ENCODE measurements around the gene TOM1L2. TPM values are rescaled to one million over a fixed set of nuclear protein-coding genes. Genes with fewer than 3 reads are reported as not detected.

The TOM1L2 gene
- total RNA-seq, 2 experiments from 2014 or later = 11.3 to 11.9 TPM

DNA sequence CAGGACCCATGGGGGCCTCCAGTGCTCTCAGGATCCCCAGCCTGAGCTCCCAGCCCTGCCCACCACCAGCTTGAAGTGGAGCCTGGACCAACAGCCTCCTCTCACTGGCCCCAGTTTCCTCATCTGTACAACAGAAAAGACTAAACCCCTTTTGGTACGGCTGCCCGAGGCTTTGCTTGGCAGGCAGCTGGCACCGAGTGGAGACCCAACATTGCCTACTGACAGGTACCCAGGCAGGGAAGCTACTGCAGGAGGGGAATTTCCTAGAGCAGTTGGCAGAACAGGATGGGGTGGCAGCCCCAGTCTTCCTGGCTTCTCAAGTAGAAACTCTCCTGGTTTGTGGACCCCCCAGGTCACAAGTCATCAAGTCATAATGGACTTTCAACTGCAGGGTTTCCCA, 149.6 kb downstream of the TOM1L2 start:
- ATAC-seq (no peak), DNase-seq (no peak)
- ChIA-PET POLR2A (interaction anchor here (0.6 to 1.2 kb wide), 2 partner anchors 16 to 31 kb away, joined by 3 read pairs; no protein-coding TSS in a partner anchor), CTCF (interaction anchor here (0.6 to 1.0 kb wide), 2 partner anchors 12 to 34 kb away, joined by 3 to 5 read pairs; no protein-coding TSS in a partner anchor)
- Mint-ChIP-seq H3K36me3 (ENCODE audit: low read depth) (peaks cover 47% of the 10 kb centered on the region), H3K27me3 (no peaks in the 10 kb centered on the region), H3K4me3 (peak overlapping the region; percentile 49), H3K27ac (peak overlapping the region; percentile 19), H3K4me1 (peaks cover 87% of the 10 kb centered on the region), H3K9me3 (ENCODE audit: low read depth) (no peaks in the 10 kb centered on the region)
- intact Hi-C loops (cut with DNase I, micrococcal nuclease) = loop anchor here (1.0 to 5.0 kb wide), 8 partner anchors 14 to 360 kb away; partner anchors contain the start of genes ALKBH5 (in 1 of the 2), DRC3 (in 1 of the 2), SREBF1 (in 1 of the 2) and TOM1L2 (in 1 of the 2)

DNA sequence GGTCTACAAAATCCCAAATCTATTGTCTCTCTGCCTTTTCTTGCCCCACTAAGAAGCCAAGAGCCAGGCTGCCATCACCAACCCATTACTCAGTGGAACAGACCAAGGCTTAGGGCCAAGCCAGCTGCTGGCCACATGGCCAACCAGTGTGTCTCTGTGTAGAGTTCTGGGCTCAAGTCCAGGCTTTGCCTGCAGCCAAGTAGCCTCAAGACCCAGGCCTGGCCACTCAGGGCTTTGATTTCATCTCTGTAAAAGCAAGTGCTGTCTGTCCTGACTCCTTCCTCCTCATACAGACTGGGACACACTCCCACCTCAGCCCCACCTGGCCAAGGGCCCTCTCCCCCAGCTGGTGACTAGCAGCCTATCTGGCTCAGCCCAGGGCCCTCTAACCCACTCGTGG, 150.0 kb downstream of the TOM1L2 start:
- Mint-ChIP-seq H3K36me3 (ENCODE audit: low read depth) (peaks cover 47% of the 10 kb centered on the region), H3K9me3 (ENCODE audit: low read depth) (no peaks in the 10 kb centered on the region), H3K4me1 (peaks cover 83% of the 10 kb centered on the region), H3K27ac (no peak overlapping the region), H3K27me3 (no peaks in the 10 kb centered on the region), H3K4me3 (peak overlapping the region; percentile 49)
- ATAC-seq (no peak), DNase-seq (no peak)
- intact Hi-C loops (cut with DNase I, micrococcal nuclease) = loop anchor here (2.0 to 5.0 kb wide), 3 partner anchors 33 to 360 kb away; partner anchors contain the start of gene ALKBH5 (in 1 of the 2)
- CTCF ChIA-PET = interaction anchor here (0.6 to 1.0 kb wide), 3 partner anchors 12 to 34 kb away, joined by 3 to 5 read pairs (median 4); no protein-coding TSS in a partner anchor
- POLR2A ChIA-PET = interaction anchor here (0.6 to 1.2 kb wide), 2 partner anchors 16 to 32 kb away, joined by 3 read pairs; no protein-coding TSS in a partner anchor

DNA sequence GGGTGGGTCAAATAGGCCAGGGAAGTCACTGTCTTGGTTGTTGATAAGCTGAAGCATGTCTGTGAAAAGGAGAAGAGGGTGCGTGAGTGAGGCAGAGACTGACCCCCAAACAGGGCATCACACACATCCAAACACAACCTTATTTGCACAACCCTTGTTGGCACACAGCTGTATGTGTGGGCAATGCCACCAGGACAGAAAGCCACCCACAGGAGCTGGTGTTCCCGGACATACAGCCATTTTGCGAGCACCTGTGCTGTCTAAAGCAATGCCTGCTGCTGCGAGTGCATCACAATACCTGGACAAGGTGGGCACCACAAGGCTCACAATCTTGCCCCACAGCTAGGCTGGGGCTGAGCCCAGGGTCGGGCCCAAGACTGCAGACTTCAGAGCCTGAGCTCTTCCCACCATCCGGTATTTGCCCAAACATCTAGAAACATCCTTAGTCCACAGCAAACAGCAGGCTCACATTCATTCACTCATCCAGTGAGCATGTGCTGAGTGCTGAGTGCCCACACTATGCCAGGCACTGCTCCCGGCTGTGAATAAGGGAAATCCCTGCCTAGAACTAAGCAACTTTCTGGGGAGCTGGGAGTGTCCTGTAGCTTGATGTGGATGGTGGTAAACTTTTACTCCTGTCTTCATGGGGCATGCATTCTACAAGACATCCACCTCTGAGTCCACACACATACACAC, 151.6 kb downstream of the TOM1L2 start:
- CTCF ChIA-PET = interaction anchor here (0.5 to 1.7 kb wide), 7 partner anchors 13 to 106 kb away, joined by 3 to 6 read pairs (median 4); partner anchors contain the start of gene SREBF1
- POLR2A ChIA-PET = interaction anchor here (1.1 to 2.1 kb wide), 3 partner anchors 11 to 19 kb away, joined by 3 to 10 read pairs (median 4); partner anchors contain the start of gene SREBF1
- DNase-seq (no peak), ATAC-seq (no peak)
- intact Hi-C loops (cut with DNase I, micrococcal nuclease) = loop anchor here (5.0 kb wide), 2 partner anchors 68 to 362 kb away; partner anchors contain the start of gene ALKBH5 (in 1 of the 2)
- H3K4me3 Mint-ChIP-seq = no peak overlapping the region
- H3K36me3 Mint-ChIP-seq (ENCODE audit: low read depth) = peaks cover 46% of the 10 kb centered on the region
- peaks cover 67% of the 10 kb centered on the region for H3K4me1 Mint-ChIP-seq
- peak overlapping the region; percentile 38 for H3K27ac Mint-ChIP-seq
- H3K9me3 Mint-ChIP-seq (ENCODE audit: low read depth) = no peaks in the 10 kb centered on the region
- H3K27me3 Mint-ChIP-seq = no peaks in the 10 kb centered on the region

DNA sequence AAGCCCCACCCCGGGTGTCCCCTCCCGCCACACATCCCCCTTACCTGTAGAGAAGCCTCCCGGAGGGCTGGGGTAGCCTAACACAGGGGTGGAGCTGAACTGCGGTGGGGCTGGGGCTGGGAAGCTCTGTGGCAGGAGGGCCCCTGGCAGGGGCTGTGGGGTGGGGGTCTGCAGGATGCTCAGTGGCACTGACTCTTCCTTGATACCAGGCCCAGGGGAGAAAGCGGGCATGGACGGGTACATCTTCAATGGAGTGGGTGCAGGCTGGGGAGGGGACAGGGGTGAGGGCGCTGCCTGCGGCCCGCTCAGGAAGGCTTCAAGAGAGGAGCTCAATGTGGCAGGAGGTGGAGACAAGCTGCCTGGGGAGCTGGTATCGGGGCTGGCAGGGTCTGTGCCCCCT, 152.2 kb downstream of the TOM1L2 start:
- ChIA-PET CTCF (interaction anchor here (0.6 to 1.7 kb wide), 6 partner anchors 13 to 41 kb away, joined by 3 to 6 read pairs (median 4); partner anchors contain the start of gene SREBF1), POLR2A (interaction anchor here (1.1 to 2.1 kb wide), 2 partner anchors 16 to 19 kb away, joined by 3 to 10 read pairs; partner anchors contain the start of gene SREBF1)
- DNase-seq = no peak
- H3K27ac Mint-ChIP-seq = peak overlapping the region; percentile 31
- peaks cover 49% of the 10 kb centered on the region for H3K36me3 Mint-ChIP-seq (ENCODE audit: low read depth)
- peaks cover 62% of the 10 kb centered on the region for H3K4me1 Mint-ChIP-seq
- H3K27me3 Mint-ChIP-seq = no peaks in the 10 kb centered on the region
- ATAC-seq = no peak
- no peaks in the 10 kb centered on the region for H3K9me3 Mint-ChIP-seq (ENCODE audit: low read depth)
- no peak overlapping the region for H3K4me3 Mint-ChIP-seq
- intact Hi-C loops (cut with DNase I, micrococcal nuclease) = loop anchor here (5.0 kb wide), 2 partner anchors 68 to 362 kb away; partner anchors contain the start of gene ALKBH5 (in 1 of the 2)

DNA sequence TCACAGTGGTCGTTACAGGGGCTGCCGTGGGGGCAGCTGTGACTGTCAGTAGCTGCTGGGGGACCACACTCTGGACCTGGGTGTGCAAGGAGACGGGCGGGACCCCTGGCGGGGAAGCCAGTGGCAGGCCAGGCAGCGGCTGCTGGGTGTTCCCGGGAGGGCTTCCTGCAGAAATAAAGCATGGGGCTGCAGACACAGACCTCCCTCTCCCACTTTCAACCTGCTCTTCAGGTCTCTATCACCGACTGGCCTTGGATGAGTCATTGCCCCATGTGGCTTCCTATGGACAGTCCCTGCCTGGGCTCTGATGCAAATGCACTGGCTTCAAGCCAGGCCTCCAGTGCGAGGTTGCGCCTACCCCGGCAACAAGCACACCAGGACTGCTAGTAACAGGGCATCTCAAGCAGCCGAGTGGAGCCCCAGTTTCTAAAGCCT, 152.6 kb downstream of the TOM1L2 start:
- intact Hi-C loops (cut with DNase I, micrococcal nuclease) = loop anchor here in 1 of 2 experiments (2.0 kb wide), 1 partner anchor 35 kb away; no protein-coding TSS in a partner anchor
- H3K27me3 Mint-ChIP-seq = no peaks in the 10 kb centered on the region
- ATAC-seq = peak; percentile 75
- no peaks in the 10 kb centered on the region for H3K9me3 Mint-ChIP-seq (ENCODE audit: low read depth)
- ChIA-PET CTCF (interaction anchor here (0.6 to 1.7 kb wide), 4 partner anchors 14 to 478 kb away, joined by 3 to 6 read pairs (median 4); no protein-coding TSS in a partner anchor), POLR2A (interaction anchor here (1.1 to 2.1 kb wide), 2 partner anchors 17 to 20 kb away, joined by 3 to 10 read pairs; partner anchors contain the start of gene SREBF1)
- H3K36me3 Mint-ChIP-seq (ENCODE audit: low read depth) = peaks cover 52% of the 10 kb centered on the region
- H3K27ac Mint-ChIP-seq = no peak overlapping the region
- peaks cover 57% of the 10 kb centered on the region for H3K4me1 Mint-ChIP-seq
- no peak overlapping the region for H3K4me3 Mint-ChIP-seq
- peak; percentile 94 for DNase-seq

DNA sequence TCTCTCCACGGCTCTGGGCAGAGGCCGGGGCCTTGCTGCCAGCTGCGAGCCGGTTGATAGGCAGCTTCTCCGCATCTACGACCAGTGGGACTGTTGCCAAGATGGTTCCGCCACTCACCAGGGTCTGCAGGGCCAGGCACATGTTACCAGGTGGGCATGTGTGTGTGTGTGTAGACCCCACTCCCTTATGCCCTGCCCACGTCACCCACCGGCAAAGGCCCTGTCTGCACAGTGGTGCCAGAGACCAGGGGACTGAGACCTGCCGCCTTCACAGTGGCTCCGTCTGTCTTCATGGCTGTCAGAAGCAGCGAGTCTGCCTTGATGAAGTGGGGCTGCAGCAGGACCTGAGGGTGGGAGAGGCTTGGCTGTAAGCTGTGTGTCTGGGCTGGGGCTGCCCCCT, 153.1 kb downstream of the TOM1L2 start:
- ATAC-seq (no peak), DNase-seq (no peak)
- ChIA-PET POLR2A (no interaction called here), CTCF (interaction anchor here (0.5 to 0.6 kb wide), 2 partner anchors 11 to 477 kb away, joined by 3 to 4 read pairs; no protein-coding TSS in a partner anchor)
- intact Hi-C loops (cut with DNase I, micrococcal nuclease) = loop anchor here in 1 of 2 experiments (2.0 kb wide), 1 partner anchor 36 kb away; no protein-coding TSS in a partner anchor
- H3K36me3 Mint-ChIP-seq (ENCODE audit: low read depth) = peaks cover 54% of the 10 kb centered on the region
- no peak overlapping the region for H3K4me3 Mint-ChIP-seq
- peaks cover 52% of the 10 kb centered on the region for H3K4me1 Mint-ChIP-seq
- no peaks in the 10 kb centered on the region for H3K27me3 Mint-ChIP-seq
- H3K9me3 Mint-ChIP-seq (ENCODE audit: low read depth) = no peaks in the 10 kb centered on the region
- no peak overlapping the region for H3K27ac Mint-ChIP-seq

DNA sequence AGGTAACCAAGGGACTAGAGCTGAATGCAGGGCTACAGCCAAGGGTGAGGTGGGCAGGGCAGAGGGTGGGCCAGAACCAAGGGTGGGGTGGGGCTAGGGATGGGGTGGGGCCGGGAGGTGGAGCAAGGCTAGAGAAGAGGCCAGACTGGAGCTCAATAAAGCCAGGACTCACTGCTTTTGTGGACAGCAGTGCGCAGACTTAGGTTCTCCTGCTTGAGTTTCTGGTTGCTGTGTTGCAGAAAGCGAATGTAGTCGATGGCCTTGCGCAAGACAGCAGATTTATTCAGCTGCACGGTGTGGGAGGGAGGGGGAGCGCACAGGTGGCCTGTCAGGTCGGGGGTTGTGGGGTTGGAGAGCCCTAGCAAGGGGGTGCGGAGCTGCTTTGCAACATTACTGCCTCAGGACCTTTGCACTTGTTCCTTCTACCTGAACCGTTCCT, 154.1 kb downstream of the TOM1L2 start:
- ChIA-PET POLR2A (no interaction called here), CTCF (interaction anchor here (0.7 to 0.8 kb wide), 2 partner anchors 36 to 45 kb away, joined by 3 read pairs; no protein-coding TSS in a partner anchor)
- peaks cover 54% of the 10 kb centered on the region for H3K36me3 Mint-ChIP-seq (ENCODE audit: low read depth)
- intact Hi-C loops (cut with DNase I, micrococcal nuclease) = loop anchor here in 1 of 2 experiments (2.0 kb wide), 1 partner anchor 37 kb away; no protein-coding TSS in a partner anchor
- DNase-seq (peak; percentile 63), ATAC-seq (no peak)
- no peak overlapping the region for H3K4me3 Mint-ChIP-seq
- H3K4me1 Mint-ChIP-seq = peaks cover 46% of the 10 kb centered on the region
- no peaks in the 10 kb centered on the region for H3K27me3 Mint-ChIP-seq
- H3K27ac Mint-ChIP-seq = no peak overlapping the region
- H3K9me3 Mint-ChIP-seq (ENCODE audit: low read depth) = no peaks in the 10 kb centered on the region

DNA sequence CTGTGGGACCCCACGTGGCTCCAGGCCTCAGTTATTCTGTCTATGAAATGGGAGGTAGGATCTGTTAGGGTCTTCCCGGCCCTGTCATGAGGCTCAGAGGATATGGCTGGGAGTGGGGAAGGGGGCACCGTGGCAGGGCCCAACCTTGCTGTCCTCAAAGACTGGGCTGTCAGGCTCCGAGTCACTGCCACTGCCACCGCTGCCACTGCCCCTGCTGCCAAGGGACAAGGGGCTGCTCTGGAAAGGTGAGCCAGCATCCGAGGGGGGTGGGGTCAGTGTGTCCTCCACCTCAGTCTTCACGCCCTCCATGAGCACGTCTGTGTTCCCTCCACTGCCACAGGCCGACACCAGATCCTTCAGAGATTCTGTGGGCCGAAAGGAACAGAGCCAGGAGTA, 154.7 kb downstream of the TOM1L2 start:
- ChIA-PET CTCF (no interaction called here), POLR2A (no interaction called here)
- ATAC-seq (no peak), DNase-seq (no peak)
- no peaks in the 10 kb centered on the region for H3K9me3 Mint-ChIP-seq (ENCODE audit: low read depth)
- peaks cover 44% of the 10 kb centered on the region for H3K4me1 Mint-ChIP-seq
- intact Hi-C loops (cut with DNase I, micrococcal nuclease) = no loop called here
- H3K4me3 Mint-ChIP-seq = no peak overlapping the region
- peaks cover 54% of the 10 kb centered on the region for H3K36me3 Mint-ChIP-seq (ENCODE audit: low read depth)
- H3K27ac Mint-ChIP-seq = no peak overlapping the region
- no peaks in the 10 kb centered on the region for H3K27me3 Mint-ChIP-seq

DNA sequence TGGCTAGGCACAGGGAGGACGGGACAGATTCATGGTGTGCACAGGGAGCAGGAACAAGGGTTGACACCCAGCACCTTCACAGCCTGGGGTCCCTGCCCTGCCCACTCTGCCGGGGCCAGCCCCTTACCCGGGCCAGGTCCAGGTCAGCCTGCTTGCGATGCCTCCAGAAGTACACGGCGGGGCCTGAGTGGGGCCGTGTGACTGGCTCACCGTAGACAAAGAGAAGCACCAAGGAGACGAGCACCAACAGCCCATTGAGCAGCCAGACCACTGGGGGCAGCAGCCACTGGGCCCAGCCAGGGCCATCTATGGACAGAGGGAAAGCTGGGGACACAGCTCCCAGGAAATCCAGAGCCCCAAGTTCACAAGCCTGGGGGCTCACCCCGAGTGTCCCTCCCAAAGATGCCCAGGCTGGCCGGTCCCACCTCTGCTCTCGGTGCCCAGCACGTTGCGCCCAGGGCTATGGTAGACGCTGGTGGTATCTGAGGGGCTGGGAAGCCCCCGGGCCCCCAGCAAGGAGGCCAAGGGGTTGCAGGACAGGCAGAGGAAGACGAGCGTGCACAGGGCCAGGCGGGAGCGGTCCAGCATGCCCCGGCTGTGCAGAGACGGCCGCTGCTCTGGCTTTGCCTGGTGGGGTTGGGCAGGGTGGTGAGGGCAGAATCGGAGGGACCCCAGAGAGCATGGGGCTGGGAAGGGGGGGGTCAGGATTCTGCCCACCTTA, 155.2 kb downstream of the TOM1L2 start:
- ATAC-seq (no peak), DNase-seq (no peak)
- H3K4me1 Mint-ChIP-seq = peaks cover 42% of the 10 kb centered on the region
- H3K27me3 Mint-ChIP-seq = no peaks in the 10 kb centered on the region
- H3K9me3 Mint-ChIP-seq (ENCODE audit: low read depth) = no peaks in the 10 kb centered on the region
- ChIA-PET POLR2A (no interaction called here), CTCF (no interaction called here)
- intact Hi-C loops (cut with DNase I, micrococcal nuclease) = no loop called here
- no peak overlapping the region for H3K27ac Mint-ChIP-seq
- peaks cover 53% of the 10 kb centered on the region for H3K36me3 Mint-ChIP-seq (ENCODE audit: low read depth)
- H3K4me3 Mint-ChIP-seq = no peak overlapping the region

DNA sequence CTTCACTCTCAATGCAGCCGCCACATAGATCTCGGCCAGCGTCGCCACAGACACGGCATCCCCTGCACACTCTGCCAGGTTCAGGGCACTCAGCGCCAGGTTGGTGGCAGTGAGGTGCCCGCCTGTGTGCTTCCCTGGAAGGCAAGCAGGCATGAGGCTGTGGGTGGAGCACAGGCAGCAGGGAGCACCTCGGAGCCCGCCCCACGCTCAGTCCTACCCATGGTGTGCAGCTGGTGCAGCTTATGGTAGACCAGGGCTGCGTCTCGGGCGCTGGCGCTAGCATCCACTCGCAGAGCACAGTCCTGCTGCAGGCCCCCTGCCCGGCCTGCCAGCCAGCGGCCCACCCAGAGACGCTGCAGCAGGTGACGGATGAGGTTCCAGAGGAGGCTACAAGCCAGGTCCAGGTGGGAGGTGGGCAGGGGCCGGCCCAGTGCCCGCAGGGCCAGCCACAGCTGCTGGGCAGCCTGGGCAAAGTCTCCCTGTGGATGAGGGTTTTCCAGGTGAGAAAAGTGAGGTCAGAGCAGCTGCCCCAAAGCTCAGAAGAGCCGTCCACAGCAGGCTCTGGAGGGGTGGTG, 155.9 kb downstream of the TOM1L2 start:
- H3K27me3 Mint-ChIP-seq = no peaks in the 10 kb centered on the region
- CTCF ChIA-PET = no interaction called here
- no peak for ATAC-seq
- H3K36me3 Mint-ChIP-seq (ENCODE audit: low read depth) = peaks cover 54% of the 10 kb centered on the region
- POLR2A ChIA-PET = no interaction called here
- DNase-seq = no peak
- intact Hi-C loops (cut with DNase I, micrococcal nuclease) = no loop called here
- no peak overlapping the region for H3K27ac Mint-ChIP-seq
- peaks cover 38% of the 10 kb centered on the region for H3K4me1 Mint-ChIP-seq
- no peak overlapping the region for H3K4me3 Mint-ChIP-seq
- H3K9me3 Mint-ChIP-seq (ENCODE audit: low read depth) = no peaks in the 10 kb centered on the region
